SK-N-MC (cell line): Measurements from ENCODE around the gene ERBB4.

Source experiments
- DNase-seq: peaks from one replicate; pipeline ENCODE4 v3.0.0-alpha.2; 2011; ENCODE audit warnings: low read depth, low spot score
- H3K27ac ChIP-seq: fragments of 200-600 bp; sonication (generic); 2 replicates; pipeline ENCODE4 v1.5.1; 2016; ENCODE audit warnings: mixed run types
- H3K36me3 ChIP-seq: fragments of 200-600 bp; sonication (generic); 2 replicates; pipeline ENCODE4 v1.6.1; 2017; ENCODE audit warnings: antibody characterized with exemption, low read length, mixed read lengths; ENCODE audit not compliant: insufficient read depth
- H3K4me3 ChIP-seq: fragments of 200-600 bp; sonication (generic); 2 replicates; pipeline ENCODE4 v1.5.1; 2016
- H3K9ac ChIP-seq: fragments of 200-600 bp; sonication (generic); 2 replicates; pipeline ENCODE4 v1.8.0; 2017; ENCODE audit warnings: mixed run types, mixed read lengths; ENCODE audit not compliant: insufficient read length
- H3K9me3 ChIP-seq: fragments of 200-600 bp; sonication (generic); 2 replicates; pipeline ENCODE4 v1.6.1; 2017; ENCODE audit warnings: low read depth, mild to moderate bottlenecking, antibody characterized with exemption, low read length, moderate library complexity, mixed read lengths
- EZH2 ChIP-seq: fragments of 200-600 bp; sonication (generic); IDR thresholded peaks from one replicate; pipeline ENCODE4 v1.6.1; 2017; ENCODE audit warnings: antibody characterized with exemption
- FOXP2 ChIP-seq: optimal IDR thresholded peaks from 2 replicates; pipeline ENCODE3; 2011; ENCODE audit warnings: mild to moderate bottlenecking, moderate library complexity; ENCODE audit not compliant: insufficient read depth; ENCODE audit errors: extremely low read length, control extremely low read depth
- POLR2AphosphoS5 ChIP-seq: IDR thresholded peaks from 2 replicates; pipeline ENCODE4 v1.6.1; 2012; ENCODE audit warnings: mild to moderate bottlenecking, low read depth, low read length, borderline replicate concordance

ERBB4 gene

DNA sequence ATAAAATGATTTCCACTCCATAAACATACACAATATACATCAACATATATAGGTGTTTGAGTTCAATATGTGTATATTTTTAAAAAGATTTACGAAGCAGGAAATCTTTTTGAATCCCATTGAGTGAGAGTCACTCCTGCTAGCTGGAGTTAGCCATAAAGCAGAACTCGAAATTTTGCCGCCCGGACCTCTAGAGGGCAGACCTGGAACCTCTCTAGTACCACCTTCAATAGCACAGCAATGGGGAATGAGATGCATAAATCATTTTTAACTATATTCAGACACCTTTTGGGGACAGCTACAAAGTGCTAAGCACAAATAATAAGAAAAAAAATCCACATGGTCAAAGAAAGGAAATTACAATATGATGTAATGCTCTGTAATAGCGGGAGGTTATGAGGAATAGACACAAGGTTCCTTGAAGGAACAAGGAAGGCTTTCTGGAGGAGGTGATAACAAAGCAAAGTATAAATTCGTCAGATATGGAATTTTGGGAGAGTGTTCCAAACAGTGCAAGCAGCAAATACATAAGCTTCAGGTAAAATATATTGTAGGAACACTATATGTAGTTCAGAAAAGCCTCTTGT lies 533.4 kb downstream of the ERBB4 start:
- no peaks in the 10 kb centered on the region for H3K9me3 ChIP-seq
- H3K27ac ChIP-seq: no peak overlapping the region
- H3K4me3 ChIP-seq: no peak overlapping the region
- no peak for DNase-seq
- TF ChIP-seq FOXP2 (no peak), POLR2AphosphoS5 (no peak), EZH2 (no peak)
- H3K36me3 ChIP-seq: no peaks in the 10 kb centered on the region
- H3K9ac ChIP-seq: no peak overlapping the region

DNA sequence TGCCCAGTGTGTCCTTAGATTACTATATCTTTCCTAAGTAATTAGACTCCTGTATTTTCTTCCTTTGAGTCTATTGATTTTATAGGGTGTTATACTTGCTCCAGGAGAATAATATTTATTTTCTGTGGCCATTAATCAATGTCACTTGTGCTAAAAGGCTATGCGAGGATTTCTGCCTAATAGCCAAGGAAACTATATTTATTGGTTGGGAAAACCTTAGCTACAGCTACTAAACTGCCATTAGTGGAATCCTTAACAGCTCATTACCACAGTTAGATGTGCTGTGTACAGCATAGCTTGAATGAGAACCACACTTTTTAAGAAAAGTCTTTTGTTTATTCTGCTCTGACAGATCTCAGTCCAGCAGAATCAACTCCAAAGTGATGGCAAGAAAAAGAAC lies 537.3 kb downstream of the ERBB4 start:
- H3K27ac ChIP-seq: peak overlapping the region; percentile 12; the same call in 1 of the 2 replicates
- TF ChIP-seq EZH2: no peak
- no peak for TF ChIP-seq FOXP2
- TF ChIP-seq POLR2AphosphoS5: no peak

DNA sequence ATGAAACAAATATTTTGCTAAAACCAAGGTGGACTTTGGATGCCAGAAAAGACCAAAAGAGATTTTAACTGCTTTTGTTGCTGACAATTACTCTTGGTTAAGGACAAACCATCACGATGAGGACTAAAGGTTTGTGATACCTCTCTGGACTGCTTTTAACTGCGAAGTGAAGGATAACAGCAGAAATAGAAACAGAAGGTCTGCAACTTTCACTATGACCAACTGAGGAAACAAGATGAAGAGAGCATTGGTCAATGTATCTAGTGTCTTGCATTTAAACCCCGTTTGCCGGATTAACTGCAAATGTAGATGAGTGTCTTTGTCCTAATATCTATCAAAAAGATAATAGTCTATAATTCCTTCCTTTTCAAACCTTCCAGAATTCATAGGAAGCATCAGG lies 541.7 kb downstream of the ERBB4 start:
- Histone ChIP-seq H3K9ac (no peak overlapping the region), H3K9me3 (no peaks in the 10 kb centered on the region), H3K27ac (no peak overlapping the region), H3K36me3 (no peaks in the 10 kb centered on the region), H3K4me3 (no peak overlapping the region)
- no peak for DNase-seq
- TF ChIP-seq POLR2AphosphoS5 (no peak), FOXP2 (no peak), EZH2 (no peak)

More for the DNA sequence above, 537.3 kb downstream of the ERBB4 start:
- no peak for DNase-seq
- Histone ChIP-seq H3K36me3 (no peaks in the 10 kb centered on the region), H3K4me3 (no peak overlapping the region), H3K9me3 (no peaks in the 10 kb centered on the region), H3K9ac (no peak overlapping the region)

GRCh38 chr2:211994806-211995205 lies 543.8 kb downstream of the ERBB4 start:
- Histone ChIP-seq H3K36me3 (no peaks in the 10 kb centered on the region), H3K27ac (no peak overlapping the region), H3K4me3 (no peak overlapping the region), H3K9ac (no peak overlapping the region), H3K9me3 (no peaks in the 10 kb centered on the region)
- no peak for TF ChIP-seq POLR2AphosphoS5
- no peak for TF ChIP-seq EZH2
- TF ChIP-seq FOXP2: no peak
- DNase-seq: no peak

DNA sequence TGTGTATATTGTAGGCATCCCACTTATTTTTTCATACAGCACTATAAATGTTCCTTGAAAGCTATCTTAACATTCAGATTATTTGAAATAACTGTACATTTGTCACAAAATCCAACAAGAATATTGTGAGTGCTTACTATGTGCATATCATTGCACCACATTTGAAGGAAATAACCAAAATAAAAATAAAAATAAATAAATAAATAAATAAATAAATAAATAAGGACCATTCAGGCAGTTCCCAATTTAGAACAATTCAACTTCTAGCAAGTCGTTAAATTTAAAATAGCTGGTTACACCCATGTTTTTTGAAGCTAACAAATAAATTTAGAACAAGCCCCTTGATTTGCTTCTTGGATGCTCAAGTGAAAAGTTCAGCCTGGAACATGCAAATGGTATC lies 548.3 kb downstream of the ERBB4 start:
- no peak overlapping the region for H3K9ac ChIP-seq
- no peak for TF ChIP-seq EZH2
- no peak for TF ChIP-seq FOXP2
- no peak for TF ChIP-seq POLR2AphosphoS5
- DNase-seq: no peak
- H3K27ac ChIP-seq: no peak overlapping the region
- no peaks in the 10 kb centered on the region for H3K9me3 ChIP-seq
- no peaks in the 10 kb centered on the region for H3K36me3 ChIP-seq
- no peak overlapping the region for H3K4me3 ChIP-seq

DNA sequence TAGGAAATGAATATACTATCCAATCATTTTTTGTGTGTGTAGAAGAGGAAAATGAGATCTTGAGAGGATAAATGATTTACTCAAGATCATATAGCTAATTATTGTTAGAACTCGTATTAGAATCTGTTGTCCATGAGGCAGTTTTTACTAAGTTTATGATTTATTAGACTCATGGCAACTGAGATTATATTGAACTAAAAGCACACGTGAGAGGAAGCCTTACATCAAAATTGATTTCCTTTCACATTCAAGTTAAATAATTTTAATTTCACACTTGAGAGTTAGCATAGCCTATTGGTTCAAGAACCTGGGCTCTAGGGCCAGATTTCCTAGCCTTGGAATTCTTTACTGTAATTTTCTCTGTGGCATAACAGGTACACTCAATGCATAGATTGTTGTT lies 552.3 kb downstream of the ERBB4 start:
- Histone ChIP-seq H3K27ac (no peak overlapping the region), H3K9ac (no peak overlapping the region), H3K36me3 (no peaks in the 10 kb centered on the region), H3K4me3 (no peak overlapping the region), H3K9me3 (no peaks in the 10 kb centered on the region)
- DNase-seq: no peak
- TF ChIP-seq POLR2AphosphoS5 (no peak), EZH2 (no peak), FOXP2 (no peak)

DNA sequence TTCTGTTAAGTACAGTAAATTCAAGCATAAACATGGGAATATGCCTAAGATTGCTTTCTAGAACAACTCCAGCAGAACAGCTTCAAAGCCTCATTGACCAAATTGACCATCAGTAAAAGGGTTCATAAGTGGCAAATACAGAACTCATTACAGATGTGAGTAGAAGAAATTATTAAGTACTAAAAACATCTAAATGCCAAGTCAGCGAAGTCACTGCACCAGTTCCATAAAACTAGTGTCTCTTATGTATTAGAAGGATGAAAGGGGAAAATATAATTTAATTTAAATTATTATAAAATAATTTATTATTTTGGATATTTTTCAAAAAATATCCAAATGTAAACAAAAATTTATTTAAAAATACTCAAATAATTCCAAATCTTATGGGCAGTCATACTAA lies 553.2 kb downstream of the ERBB4 start:
- no peak for DNase-seq
- Histone ChIP-seq H3K36me3 (no peaks in the 10 kb centered on the region), H3K9ac (no peak overlapping the region), H3K27ac (no peak overlapping the region), H3K4me3 (no peak overlapping the region), H3K9me3 (no peaks in the 10 kb centered on the region)
- TF ChIP-seq FOXP2: no peak
- no peak for TF ChIP-seq POLR2AphosphoS5
- no peak for TF ChIP-seq EZH2

- no peak for DNase-seq
- H3K36me3 ChIP-seq: no peaks in the 10 kb centered on the region
- no peak overlapping the region for H3K27ac ChIP-seq
- H3K9me3 ChIP-seq: no peaks in the 10 kb centered on the region
- H3K4me3 ChIP-seq: no peak overlapping the region
- no peak for TF ChIP-seq FOXP2
- no peak for TF ChIP-seq POLR2AphosphoS5
- TF ChIP-seq EZH2: no peak
- H3K9ac ChIP-seq: no peak overlapping the region
Measured at GRCh38 chr2:211982162-211982561, 556.4 kb downstream of the ERBB4 start.

DNA sequence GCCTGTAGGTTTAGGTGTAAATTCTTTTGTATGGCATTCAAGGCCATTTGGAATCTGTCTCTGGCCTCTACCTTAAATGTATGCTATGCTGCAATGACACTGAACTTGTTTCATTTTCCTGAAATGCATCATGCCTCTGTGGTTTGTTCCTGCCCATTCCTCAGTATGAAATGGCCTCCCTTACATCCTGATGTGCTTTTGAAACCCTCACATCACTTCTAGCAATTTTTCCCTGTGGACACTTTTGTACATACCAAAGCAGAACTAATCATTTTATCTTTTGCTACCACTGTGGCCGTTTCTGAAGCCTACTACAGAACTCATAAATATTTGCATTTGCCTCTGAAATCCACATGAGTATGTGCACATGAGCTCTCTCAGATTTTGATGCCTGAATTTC lies 557.2 kb downstream of the ERBB4 start:
- TF ChIP-seq EZH2 (no peak), FOXP2 (no peak), POLR2AphosphoS5 (no peak)
- no peak overlapping the region for H3K4me3 ChIP-seq
- no peaks in the 10 kb centered on the region for H3K36me3 ChIP-seq

More for the DNA sequence above, 557.2 kb downstream of the ERBB4 start:
- Histone ChIP-seq H3K27ac (no peak overlapping the region), H3K9ac (no peak overlapping the region), H3K9me3 (no peaks in the 10 kb centered on the region)
- no peak for DNase-seq
